H4 (cell line): ENCODE measurements around the gene PSMD5. TPM values are rescaled to one million over a fixed set of nuclear protein-coding genes. Genes with fewer than 3 reads are reported as not detected.

Experiments
- DNase-seq: peaks from one replicate; pipeline ENCODE4 v3.0.0-alpha.2; 2015; ENCODE audit warnings: low spot score
- total RNA-seq: library from RNA; depleted of rRNA; stranded (reverse); fragments of >200 nt; shearing (Covaris generic); gene quantifications from 2 replicates; pipeline ENCODE4 v1.2.3, GENCODE V29; 2014; rRNA removed

The PSMD5 gene
- 26.0 and 31.9 TPM in 2 replicates for total RNA-seq

- peak; percentile 99 for DNase-seq
Measured at GRCh38 chr9:120842685-120843485, at the start of gene PSMD5. PSMD5 (minus strand) TSS chr9:120842922; CDS start chr9:120842909, 13 bp downstream.

DNA sequence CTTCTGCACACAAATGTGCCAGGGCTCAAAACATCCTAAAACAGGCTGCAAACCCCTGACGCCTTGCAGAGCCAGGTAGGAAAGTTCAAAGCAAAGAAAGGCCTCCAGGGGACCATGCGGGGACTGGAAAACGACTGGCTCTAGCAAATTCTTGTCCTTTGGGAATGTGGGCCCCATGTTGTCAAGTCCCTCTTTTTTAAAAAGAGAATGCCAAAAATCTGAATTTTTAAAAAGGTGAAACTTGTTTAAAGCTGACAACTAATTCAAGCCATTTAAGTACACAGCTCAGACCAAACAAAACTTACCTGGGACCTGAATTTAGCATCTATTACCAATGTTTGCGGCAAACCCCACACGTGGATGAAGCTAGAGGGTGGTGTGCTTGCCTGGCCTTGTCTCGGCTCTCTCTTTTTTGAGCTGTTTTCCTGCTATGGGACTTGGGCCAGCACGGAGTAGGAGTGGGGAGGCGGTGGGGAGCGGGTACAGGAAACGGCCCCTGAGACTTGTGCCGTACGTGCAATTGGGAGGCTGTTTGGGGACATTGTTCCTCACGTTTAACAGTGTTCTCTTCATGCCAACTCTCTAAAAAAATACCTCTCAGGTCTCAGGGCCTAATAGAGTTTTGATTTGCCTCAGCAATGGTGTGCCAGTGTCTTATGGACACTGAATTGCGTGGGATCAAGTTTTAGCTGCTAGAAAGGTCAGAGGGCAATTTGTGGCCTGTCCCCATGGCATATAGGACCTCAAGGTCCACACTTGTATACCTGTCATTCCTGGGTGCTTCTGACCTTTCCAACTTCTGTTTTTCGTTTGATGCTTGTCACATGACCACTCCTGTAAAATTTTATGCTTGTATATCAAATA lies 49.4 kb upstream of the PSMD5 start:
- DNase-seq, result no peak

DNA sequence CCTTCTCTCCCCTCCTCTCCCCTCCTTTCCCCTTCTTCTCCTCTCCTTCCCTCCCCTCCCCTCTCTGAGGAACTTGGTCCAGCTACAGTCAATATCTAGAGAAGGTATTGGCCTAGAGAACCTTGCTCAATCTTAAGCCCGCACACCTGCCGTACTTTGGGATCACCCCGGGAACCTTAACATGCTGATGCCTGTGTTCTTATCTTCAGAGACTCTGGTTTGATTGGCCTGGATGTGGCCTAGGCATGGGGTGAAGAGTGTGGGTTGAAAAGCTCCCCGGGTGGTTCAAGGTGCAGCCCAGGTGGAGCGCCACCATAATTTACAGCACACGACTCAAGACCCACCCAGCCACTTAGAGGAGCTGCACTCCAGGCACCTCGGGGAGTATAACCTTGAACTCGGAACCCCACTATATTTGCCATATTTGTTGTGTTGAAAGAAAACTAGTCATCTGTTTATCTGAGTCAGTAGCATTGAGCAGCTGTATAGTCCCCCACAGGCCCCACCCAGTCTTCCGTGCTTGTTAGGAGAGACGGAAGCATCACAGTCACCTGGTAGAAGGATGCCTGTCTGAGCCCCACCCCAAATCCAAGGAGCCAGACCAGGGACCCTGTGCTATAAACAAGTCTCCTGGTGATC lies 48.6 kb upstream of the PSMD5 start:
- DNase-seq, result no peak

DNA sequence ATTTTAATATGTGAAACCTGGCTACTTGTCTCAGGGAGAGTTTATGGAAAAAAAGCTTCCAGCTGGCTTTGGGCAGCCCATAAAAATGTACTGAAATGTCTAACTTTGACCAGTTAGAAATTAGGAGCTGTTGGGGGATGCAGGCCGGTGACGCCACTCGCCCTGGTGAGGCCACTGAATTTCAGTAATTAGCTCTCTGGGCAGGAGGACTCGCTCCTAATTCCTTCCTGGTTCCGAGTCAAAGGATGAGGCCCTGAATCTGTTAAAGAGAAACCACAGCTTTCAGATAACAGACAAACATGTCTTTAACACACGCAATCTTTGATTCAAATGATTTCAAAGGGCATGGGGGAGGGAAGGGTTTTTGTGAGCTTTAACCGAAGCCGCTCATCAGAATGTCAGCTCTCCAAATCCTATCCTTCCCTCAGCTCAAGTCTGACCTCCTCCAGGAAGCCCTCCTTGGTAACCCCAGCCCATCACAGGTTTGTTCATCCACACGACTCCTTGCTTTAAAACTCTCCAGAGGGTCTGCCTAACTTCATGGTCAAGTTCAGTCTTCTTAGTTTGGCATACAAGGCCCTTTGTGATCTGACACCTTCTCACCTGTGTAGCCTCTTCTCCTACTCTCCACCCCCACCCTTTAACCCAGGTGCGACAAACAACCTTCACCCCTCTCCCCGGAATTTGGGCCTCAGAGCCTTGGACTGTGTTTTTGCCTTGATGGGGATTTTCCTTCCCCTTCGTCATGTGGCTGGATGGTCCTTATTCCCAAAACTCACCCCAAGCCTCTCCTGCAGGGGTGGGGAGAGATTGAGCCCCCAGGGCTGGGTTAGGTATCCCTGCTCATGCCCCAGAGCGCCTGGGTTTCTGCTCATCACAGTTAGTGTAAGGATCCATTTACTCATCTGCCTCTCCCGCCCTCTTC lies 47.9 kb upstream of the PSMD5 start:
- DNase-seq, result no peak

DNA sequence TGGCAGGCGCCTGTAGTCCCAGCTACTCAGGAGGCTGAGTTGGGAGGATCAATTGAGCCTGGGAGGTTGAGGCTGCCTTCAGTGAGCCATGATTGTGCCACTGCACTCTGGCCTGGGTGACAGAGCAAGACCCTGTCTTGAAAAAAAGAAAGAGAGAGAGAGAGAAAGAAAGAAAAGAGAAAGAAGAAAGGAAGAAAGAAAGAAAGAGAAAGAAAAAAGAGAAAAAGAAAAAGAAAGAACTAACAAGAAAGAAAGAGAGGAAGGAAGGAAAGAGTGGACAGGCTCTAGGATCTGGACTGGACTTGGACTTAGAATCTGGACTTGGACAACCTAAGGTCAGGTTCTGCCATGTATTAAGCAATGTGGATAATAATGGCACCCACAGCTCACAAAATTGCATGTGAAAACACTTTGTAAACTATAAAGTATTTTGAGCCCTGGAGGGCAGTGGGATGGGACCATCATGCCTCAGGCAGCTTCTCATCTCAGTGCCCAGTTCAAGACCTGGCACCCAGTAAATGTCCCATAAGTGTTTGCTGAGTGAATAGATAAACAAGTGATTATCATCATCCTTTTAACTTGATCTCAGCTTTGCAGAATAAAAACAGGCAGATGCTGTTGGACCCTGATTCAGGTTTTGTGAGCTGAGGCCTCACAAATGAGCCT lies 47.0 kb upstream of the PSMD5 start:
- DNase-seq, result no peak

DNA sequence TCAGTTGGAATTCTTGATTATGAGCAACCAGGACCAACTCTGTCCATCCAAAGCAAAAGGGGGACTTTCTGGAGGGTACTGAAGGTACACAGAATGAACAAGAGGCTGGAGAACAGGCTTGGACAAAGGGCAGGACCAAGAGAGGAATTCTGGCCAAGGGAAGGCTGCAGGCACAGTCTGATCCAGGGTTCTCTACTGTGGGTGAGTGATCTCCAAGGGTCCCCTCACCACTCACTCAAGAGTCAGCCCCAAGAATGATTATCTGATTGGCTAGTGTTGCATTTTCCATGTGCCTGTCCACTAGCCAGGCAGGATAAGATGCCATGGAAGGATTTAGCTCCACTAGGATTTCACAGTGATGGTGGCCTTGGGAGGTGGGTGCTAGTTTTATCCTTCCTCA lies 45.9 kb upstream of the PSMD5 start:
- DNase-seq, result no peak

- DNase-seq, result no peak
Measured at GRCh38 chr9:120886490-120886967, 43.8 kb upstream of the PSMD5 start.

GRCh38 chr9:120885958-120886357 lies 43.2 kb upstream of the PSMD5 start:
- no peak for DNase-seq

GRCh38 chr9:120885457-120885856 lies 42.7 kb upstream of the PSMD5 start:
- no peak for DNase-seq

DNA sequence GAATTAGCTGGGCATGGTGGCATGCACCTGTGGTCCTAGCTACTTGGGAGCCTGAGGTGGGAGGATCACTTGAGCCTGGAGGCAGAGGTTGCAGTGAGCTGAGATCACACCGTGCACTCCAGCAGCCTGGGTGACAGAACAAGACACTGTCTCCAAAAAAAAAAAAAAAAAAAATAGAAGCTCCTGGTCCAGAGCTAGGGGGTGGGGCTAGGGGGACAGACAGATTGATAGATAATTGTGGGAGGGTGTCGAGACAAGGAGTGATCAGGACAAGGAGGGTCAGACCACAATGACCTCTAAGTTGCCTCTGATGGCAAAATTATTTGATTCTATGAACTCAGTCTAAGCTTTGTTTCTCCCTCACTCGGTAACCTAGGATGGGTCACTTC lies 40.9 kb upstream of the PSMD5 start:
- DNase-seq, result no peak

DNA sequence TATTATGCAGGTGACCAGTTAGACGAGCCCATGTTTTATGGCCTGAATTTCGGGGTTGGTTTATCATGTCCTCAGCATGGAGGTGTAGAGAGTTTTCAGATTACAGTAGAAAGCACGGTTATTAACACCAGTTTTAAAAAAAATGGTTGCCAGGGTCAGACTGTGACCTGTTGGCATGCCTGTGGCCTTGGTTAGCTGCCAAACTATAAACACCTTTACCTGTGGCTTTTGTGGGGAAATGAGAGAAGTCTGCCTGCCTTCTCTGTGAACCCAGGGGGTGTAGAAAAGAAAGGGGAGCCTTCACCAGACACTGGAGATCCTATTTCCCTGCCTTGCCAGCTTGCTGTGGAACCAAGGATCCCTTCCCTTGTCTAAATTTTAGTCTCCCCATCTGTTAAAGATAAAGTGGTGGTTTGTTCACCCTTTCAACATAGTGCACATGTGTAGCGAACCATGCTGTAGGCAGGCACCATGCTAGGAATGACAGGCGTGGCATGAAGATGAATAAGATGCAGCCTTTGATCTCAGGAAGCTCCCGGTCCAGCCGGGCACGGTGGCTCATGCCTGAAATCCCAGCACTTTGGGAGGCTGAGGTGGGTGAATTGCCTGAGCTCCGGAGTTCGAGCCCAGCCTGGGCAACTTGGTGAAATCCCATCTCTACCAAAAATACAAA lies 40.3 kb upstream of the PSMD5 start:
- no peak for DNase-seq

- DNase-seq, result no peak
Measured at GRCh38 chr9:120879446-120879845, 36.7 kb upstream of the PSMD5 start.

DNA sequence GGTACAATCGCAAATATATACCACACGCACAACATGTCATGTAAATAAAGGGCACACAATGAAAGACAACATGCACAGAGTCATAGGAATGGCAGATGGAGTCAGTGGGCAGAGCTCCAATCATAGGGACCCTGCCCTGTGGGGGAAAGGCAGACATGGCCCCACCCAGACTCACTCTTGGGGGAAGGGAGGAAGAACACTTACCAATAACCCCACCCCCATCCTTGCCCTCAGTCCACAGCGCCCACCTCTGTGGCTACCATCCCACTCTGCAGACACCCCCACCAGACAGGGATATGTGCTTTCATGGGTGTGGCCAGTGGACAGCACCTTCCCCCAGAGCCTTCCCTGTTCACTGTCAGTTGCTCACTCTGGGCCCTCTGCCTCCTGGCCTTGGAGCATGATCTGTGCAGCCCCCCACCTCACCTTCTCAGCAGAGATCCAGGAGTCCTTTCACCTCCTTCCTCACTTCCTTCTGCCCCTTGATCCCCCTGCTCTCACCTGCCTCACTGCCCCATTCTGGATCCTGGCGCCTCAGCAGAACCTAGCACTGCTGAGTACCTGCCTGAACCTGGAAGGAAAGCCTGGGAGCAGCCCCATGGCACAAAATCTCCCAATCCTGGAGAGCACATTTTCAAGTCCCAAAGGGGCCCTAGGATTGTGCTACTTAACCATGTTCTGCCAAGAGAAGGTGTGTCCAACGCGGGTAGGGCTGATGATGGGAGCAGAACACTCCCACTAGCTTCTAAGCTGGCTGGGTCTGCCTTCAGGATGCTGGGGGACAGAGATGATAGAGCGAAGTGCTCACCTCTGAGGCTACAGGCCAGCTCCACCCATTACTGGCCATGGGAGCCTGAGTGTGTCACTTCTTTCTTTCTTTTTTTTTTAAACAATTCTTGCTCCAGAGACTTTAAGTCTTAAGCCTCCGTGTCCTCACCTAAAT lies 35.7 kb upstream of the PSMD5 start:
- DNase-seq, result no peak

GRCh38 chr9:120877276-120878034 lies 34.7 kb upstream of the PSMD5 start:
- peak; percentile 41 for DNase-seq

DNA sequence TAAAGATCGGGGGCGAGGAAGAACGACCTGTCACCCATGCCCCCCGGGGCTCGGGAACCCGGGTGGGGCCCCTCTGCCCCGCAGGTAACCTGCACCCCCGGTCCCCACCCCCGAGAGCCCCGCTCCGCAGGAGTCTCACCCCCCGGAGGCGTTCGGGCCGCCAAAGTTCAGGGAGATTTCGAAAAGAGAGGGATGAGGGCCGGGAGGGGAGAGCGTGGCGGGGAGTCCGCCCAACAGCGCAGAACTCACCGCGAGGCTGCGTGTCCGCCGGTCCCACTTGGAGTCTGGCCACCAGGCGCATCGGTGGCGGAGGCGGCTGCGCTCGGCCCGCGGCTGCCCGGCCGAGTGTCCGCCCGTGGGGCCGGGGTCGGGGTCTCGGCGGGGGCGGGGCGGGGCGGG lies 34.1 kb upstream of the PSMD5 start, which contains the start of gene PHF19:
Gene PHF19, minus strand, starts transcription at position 347 of the 399 bp plus-strand sequence. CDS start 2,447 bp downstream, outside the sequence.
- DNase-seq, result peak; percentile 31

- DNase-seq, result peak; percentile 86
Measured at GRCh38 chr9:120875954-120876841, 33.5 kb upstream of the PSMD5 start.

- no peak for DNase-seq
Measured at GRCh38 chr9:120875643-120875953, 32.9 kb upstream of the PSMD5 start.
